ENCODE results near the gene CD84.
"Not testable (repeated sequence)": the region's sequence is repeated elsewhere in the genome, so short reads cannot be mapped to it uniquely, and the experiment has no call there.

Gene CD84

DNA sequence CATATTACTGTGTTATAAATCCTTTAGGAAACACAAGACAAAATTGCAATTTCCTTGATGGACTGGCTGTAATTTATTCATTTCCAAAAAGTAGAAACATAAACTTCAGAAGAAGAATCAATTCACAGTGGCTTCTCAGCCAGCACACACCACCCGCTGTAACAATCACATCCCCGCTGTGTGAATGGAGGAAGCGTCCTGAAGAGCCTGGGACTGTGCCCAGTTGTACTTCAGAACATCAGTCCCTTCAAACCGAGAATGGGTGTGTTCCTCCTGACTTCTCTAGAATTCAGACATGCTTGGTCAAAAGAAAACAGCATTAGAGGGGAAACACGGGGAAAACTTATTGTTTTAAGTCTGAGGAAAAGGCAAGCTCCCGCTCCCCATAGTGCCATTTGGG is 28.8 kb upstream of the CD84 start:
- H3K36me3 ChIP-seq (ENCODE audit: control insufficient read depth, insufficient read depth, low read length) = no peaks in the 10 kb centered on the region
- H3K4me1 ChIP-seq (ENCODE audit: control insufficient read depth, insufficient read depth, low read length) = peaks cover 2% of the 10 kb centered on the region
- no peak overlapping the region for H3K4me3 ChIP-seq (ENCODE audit: low read depth, low read length)
- H3K9ac ChIP-seq (ENCODE audit: low read depth, low read length) = no peak overlapping the region
- H3K9me3 ChIP-seq (ENCODE audit: control insufficient read depth, insufficient read depth, low read length) = no peaks in the 10 kb centered on the region
- H3K27me3 ChIP-seq (ENCODE audit: control insufficient read depth, insufficient read depth, low read length) = no peaks in the 10 kb centered on the region

- no peaks in the 10 kb centered on the region for H3K9me3 ChIP-seq (ENCODE audit: control insufficient read depth, insufficient read depth, low read length)
- H3K36me3 ChIP-seq (ENCODE audit: control insufficient read depth, insufficient read depth, low read length) = no peaks in the 10 kb centered on the region
- no peak overlapping the region for H3K4me3 ChIP-seq (ENCODE audit: low read depth, low read length)
- no peak overlapping the region for H3K9ac ChIP-seq (ENCODE audit: low read depth, low read length)
- peaks cover 2% of the 10 kb centered on the region for H3K4me1 ChIP-seq (ENCODE audit: control insufficient read depth, insufficient read depth, low read length)
- H3K27me3 ChIP-seq (ENCODE audit: control insufficient read depth, insufficient read depth, low read length) = no peaks in the 10 kb centered on the region
Observed at GRCh38 chr1:160607672-160608032, 28.4 kb upstream of the CD84 start.

- Histone ChIP-seq H3K9ac (ENCODE audit: low read depth, low read length) (no peak overlapping the region), H3K4me1 (ENCODE audit: control insufficient read depth, insufficient read depth, low read length) (peaks cover 2% of the 10 kb centered on the region), H3K4me3 (ENCODE audit: low read depth, low read length) (no peak overlapping the region), H3K9me3 (ENCODE audit: control insufficient read depth, insufficient read depth, low read length) (no peaks in the 10 kb centered on the region), H3K27me3 (ENCODE audit: control insufficient read depth, insufficient read depth, low read length) (no peaks in the 10 kb centered on the region), H3K36me3 (ENCODE audit: control insufficient read depth, insufficient read depth, low read length) (no peaks in the 10 kb centered on the region)
Observed at GRCh38 chr1:160607011-160607671, 27.8 kb upstream of the CD84 start.

DNA sequence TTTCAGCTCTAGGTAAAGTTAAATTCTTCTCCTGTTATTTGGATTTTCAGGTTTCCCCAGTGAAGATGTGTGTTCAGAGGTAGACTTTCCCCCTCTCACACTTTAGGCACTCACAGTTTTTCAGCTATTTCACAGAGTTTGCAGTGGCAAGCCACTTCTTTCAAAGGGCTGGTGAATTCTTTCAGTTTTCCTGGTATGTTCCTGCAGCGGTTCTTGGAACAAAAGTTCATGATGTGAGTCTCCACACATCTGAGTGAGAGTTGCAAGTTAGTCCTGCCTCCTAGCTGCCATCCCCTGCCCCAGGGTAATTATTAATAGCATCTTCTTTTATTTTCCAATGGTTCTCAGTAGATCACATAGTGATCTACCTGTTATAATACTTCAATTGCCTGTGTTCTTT is 27.3 kb upstream of the CD84 start:
- Histone ChIP-seq H3K36me3 (ENCODE audit: control insufficient read depth, insufficient read depth, low read length) (no peaks in the 10 kb centered on the region), H3K27me3 (ENCODE audit: control insufficient read depth, insufficient read depth, low read length) (no peaks in the 10 kb centered on the region), H3K9me3 (ENCODE audit: control insufficient read depth, insufficient read depth, low read length) (no peaks in the 10 kb centered on the region), H3K4me3 (ENCODE audit: low read depth, low read length) (no peak overlapping the region), H3K4me1 (ENCODE audit: control insufficient read depth, insufficient read depth, low read length) (peaks cover 2% of the 10 kb centered on the region), H3K9ac (ENCODE audit: low read depth, low read length) (no peak overlapping the region)

DNA sequence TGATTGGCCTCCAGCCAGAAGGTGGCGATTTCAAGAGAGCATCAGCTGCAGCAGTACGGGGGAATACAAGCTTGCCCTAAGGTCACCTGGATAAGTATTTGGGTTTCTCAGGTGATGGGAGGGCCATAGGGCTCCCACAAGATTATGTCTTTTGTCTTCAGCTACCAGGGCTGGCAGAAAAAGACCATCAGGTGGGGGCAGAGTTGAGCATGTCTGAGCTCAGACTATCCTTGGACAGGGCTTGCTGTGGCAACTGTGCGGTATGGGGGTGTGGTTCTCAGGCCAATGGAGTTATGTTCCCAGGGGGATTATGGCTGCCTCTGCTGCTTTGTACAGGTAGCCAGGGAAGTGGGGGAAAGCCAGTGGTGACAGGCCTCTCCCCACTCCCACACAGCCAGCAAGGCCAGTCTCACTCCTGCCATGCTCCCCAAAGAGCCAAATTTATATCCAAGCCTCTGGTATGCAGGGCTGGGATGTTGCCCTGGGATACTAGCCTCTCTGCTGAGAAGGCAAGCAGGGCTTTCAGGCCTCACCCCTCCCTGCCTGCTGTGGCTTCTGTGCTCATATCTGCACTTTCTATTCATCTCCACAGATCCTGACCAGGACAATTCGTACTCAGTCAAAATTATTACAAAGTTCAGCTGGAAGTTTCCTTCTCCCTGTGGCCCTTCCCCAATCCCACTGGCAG is 26.6 kb upstream of the CD84 start:
- Histone ChIP-seq H3K9ac (ENCODE audit: low read depth, low read length) (no peak overlapping the region), H3K36me3 (ENCODE audit: control insufficient read depth, insufficient read depth, low read length) (no peaks in the 10 kb centered on the region), H3K27me3 (ENCODE audit: control insufficient read depth, insufficient read depth, low read length) (no peaks in the 10 kb centered on the region), H3K4me3 (ENCODE audit: low read depth, low read length) (no peak overlapping the region), H3K9me3 (ENCODE audit: control insufficient read depth, insufficient read depth, low read length) (no peaks in the 10 kb centered on the region), H3K4me1 (ENCODE audit: control insufficient read depth, insufficient read depth, low read length) (peaks cover 2% of the 10 kb centered on the region)

DNA sequence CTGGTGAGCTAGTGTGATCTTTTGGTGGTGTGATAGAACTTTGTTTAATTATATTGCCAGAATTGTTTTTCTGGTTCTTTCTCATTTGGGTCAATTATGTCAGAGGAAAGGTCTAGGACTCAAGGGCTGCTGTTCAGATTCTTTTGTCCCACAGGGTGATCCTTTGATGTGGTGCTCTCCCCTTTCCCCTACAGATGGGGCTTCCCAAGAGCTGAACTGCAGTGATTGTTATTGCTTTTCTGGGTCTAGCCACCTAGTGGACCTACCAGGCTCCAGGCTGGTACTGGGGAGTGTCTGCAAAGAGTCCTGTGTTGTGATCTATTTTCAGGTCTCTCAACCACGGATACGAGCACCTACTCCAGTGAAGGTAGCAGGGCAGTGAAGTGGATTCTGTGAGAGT is 25.9 kb upstream of the CD84 start:
- H3K4me1 ChIP-seq (ENCODE audit: control insufficient read depth, insufficient read depth, low read length) = peaks cover 2% of the 10 kb centered on the region
- no peak overlapping the region for H3K9ac ChIP-seq (ENCODE audit: low read depth, low read length)
- no peaks in the 10 kb centered on the region for H3K9me3 ChIP-seq (ENCODE audit: control insufficient read depth, insufficient read depth, low read length)
- no peak overlapping the region for H3K4me3 ChIP-seq (ENCODE audit: low read depth, low read length)
- no peaks in the 10 kb centered on the region for H3K36me3 ChIP-seq (ENCODE audit: control insufficient read depth, insufficient read depth, low read length)
- H3K27me3 ChIP-seq (ENCODE audit: control insufficient read depth, insufficient read depth, low read length) = no peaks in the 10 kb centered on the region

DNA sequence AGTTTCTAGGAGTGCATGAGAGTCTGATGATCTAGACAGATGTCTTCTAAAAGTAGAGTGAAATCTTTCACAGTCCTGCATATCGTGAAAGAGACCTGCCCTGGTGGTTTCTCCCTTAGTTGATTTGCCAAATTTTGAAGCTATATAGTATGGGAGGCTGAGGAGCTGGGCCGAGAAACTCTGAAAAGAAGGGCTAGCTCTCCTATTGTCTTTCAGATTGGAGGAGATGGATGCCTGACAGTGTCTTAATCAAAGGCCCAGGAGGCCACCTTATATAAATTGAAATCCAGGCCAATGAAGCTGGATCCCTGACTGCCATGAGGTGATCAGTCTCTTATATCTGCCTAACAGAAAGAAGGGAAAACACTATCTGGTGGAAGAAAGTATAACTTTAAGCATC is 18.4 kb upstream of the CD84 start:
- H3K27me3 ChIP-seq (ENCODE audit: control insufficient read depth, insufficient read depth, low read length) = no peaks in the 10 kb centered on the region
- peaks cover 2% of the 10 kb centered on the region for H3K9me3 ChIP-seq (ENCODE audit: control insufficient read depth, insufficient read depth, low read length)
- H3K36me3 ChIP-seq (ENCODE audit: control insufficient read depth, insufficient read depth, low read length) = no peaks in the 10 kb centered on the region
- H3K9ac ChIP-seq (ENCODE audit: low read depth, low read length) = no peak overlapping the region
- no peak overlapping the region for H3K4me3 ChIP-seq (ENCODE audit: low read depth, low read length)
- H3K4me1 ChIP-seq (ENCODE audit: control insufficient read depth, insufficient read depth, low read length) = no peaks in the 10 kb centered on the region

DNA sequence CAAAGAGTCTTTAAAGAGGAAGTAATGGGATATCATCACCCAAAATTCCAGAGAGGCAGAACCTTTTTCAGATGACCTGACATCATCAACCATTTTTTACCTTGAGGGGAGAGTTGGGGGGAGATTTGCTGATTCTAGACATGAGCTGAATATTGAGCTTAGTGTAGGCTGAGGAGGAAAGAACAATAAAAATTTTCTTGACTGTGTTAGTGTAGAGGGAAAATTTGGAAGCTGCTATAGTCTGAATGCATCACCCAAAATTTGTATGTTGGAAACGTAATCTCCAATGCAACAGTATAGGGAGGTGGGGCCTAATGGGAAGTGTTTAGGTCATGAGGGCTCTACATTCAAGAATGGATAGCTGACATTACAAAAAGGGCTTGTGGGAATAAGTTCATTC is 17.8 kb upstream of the CD84 start:
- Histone ChIP-seq H3K27me3 (ENCODE audit: control insufficient read depth, insufficient read depth, low read length) (no peaks in the 10 kb centered on the region), H3K36me3 (ENCODE audit: control insufficient read depth, insufficient read depth, low read length) (no peaks in the 10 kb centered on the region), H3K9me3 (ENCODE audit: control insufficient read depth, insufficient read depth, low read length) (peaks cover 2% of the 10 kb centered on the region), H3K9ac (ENCODE audit: low read depth, low read length) (no peak overlapping the region), H3K4me1 (ENCODE audit: control insufficient read depth, insufficient read depth, low read length) (no peaks in the 10 kb centered on the region), H3K4me3 (ENCODE audit: low read depth, low read length) (no peak overlapping the region)

DNA sequence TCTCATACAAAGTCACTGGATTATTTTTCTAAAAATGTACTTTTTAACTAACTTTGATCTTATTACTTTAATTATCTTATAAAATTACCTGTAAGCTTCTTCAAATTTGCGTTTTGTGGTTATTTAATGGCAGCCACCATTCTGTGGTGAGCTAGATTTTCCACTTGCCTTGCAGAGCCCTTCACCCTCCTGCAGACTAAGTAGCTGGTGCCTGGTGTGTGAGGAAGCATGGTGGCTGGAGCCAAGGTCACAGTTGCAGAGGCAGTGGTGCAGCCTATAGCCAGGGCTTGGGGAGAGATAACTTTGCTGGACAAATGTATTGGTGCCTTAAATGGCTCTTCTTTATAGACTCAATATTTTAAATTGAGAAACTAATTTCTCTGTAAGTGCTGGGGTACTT is 11.2 kb upstream of the CD84 start:
- H3K4me1 ChIP-seq (ENCODE audit: control insufficient read depth, insufficient read depth, low read length) = no peaks in the 10 kb centered on the region
- H3K36me3 ChIP-seq (ENCODE audit: control insufficient read depth, insufficient read depth, low read length) = no peaks in the 10 kb centered on the region
- no peaks in the 10 kb centered on the region for H3K9me3 ChIP-seq (ENCODE audit: control insufficient read depth, insufficient read depth, low read length)
- no peak overlapping the region for H3K4me3 ChIP-seq (ENCODE audit: low read depth, low read length)
- H3K9ac ChIP-seq (ENCODE audit: low read depth, low read length) = no peak overlapping the region
- no peaks in the 10 kb centered on the region for H3K27me3 ChIP-seq (ENCODE audit: control insufficient read depth, insufficient read depth, low read length)

GRCh38 chr1:160588468-160588867 is 9.2 kb upstream of the CD84 start:
- Histone ChIP-seq H3K27me3 (ENCODE audit: control insufficient read depth, insufficient read depth, low read length) (no peaks in the 10 kb centered on the region), H3K9ac (ENCODE audit: low read depth, low read length) (no peak overlapping the region), H3K36me3 (ENCODE audit: control insufficient read depth, insufficient read depth, low read length) (no peaks in the 10 kb centered on the region), H3K4me1 (ENCODE audit: control insufficient read depth, insufficient read depth, low read length) (no peaks in the 10 kb centered on the region), H3K4me3 (ENCODE audit: low read depth, low read length) (no peak overlapping the region), H3K9me3 (ENCODE audit: control insufficient read depth, insufficient read depth, low read length) (no peaks in the 10 kb centered on the region)

GRCh38 chr1:160584784-160585183 is 5.5 kb upstream of the CD84 start:
- no peak overlapping the region for H3K9ac ChIP-seq (ENCODE audit: low read depth, low read length)
- H3K4me3 ChIP-seq (ENCODE audit: low read depth, low read length) = no peak overlapping the region
- no peaks in the 10 kb centered on the region for H3K27me3 ChIP-seq (ENCODE audit: control insufficient read depth, insufficient read depth, low read length)

DNA sequence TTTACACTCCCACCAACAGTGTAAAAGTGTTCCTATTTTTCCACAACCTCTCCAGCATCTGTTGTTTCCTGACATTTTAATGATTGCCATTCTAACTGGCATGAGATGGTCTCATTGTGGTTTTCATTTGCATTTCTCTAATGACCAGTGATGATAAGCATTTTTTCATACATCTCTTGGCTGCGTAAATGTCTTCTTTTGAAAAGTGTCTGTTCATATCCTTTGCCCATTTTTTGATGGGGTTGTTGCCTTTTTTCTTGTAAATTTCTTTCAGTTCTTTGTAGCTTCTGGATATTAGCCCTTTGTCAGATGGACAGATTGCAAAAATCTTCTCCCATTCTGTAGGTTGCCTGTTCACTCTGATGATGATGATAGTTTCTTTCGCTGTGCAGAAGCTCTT is 3.7 kb upstream of the CD84 start:
- not testable (repeated sequence) for H3K9ac ChIP-seq (ENCODE audit: low read depth, low read length); H3K4me3 ChIP-seq (ENCODE audit: low read depth, low read length); H3K9me3 ChIP-seq (ENCODE audit: control insufficient read depth, insufficient read depth, low read length); H3K27me3 ChIP-seq (ENCODE audit: control insufficient read depth, insufficient read depth, low read length); H3K36me3 ChIP-seq (ENCODE audit: control insufficient read depth, insufficient read depth, low read length); H3K4me1 ChIP-seq (ENCODE audit: control insufficient read depth, insufficient read depth, low read length)

More at GRCh38 chr1:160584784-160585183, 5.5 kb upstream of the CD84 start:
- no peaks in the 10 kb centered on the region for H3K9me3 ChIP-seq (ENCODE audit: control insufficient read depth, insufficient read depth, low read length)
- H3K36me3 ChIP-seq (ENCODE audit: control insufficient read depth, insufficient read depth, low read length) = no peaks in the 10 kb centered on the region
- no peaks in the 10 kb centered on the region for H3K4me1 ChIP-seq (ENCODE audit: control insufficient read depth, insufficient read depth, low read length)
